Caco-2 (cell line): ENCODE results near the gene MAPK4. TPM values are rescaled to one million over a fixed set of nuclear protein-coding genes. Genes with fewer than 3 reads are reported as not detected.

ENCODE experiments used
- BruUV-seq: library from RNA; stranded (reverse); fragments of 400-500 nt; replicated peaks from 2 replicates; lab custom pipeline; 2021; lab: Mats Ljungman, UMichigan
- CTCF ChIA-PET: fragments of 300-600 bp; sonication (Branson Sonifier 250); formaldehyde crosslinking; loops from one replicate; lab custom pipeline; 2022; ENCODE audit warnings: antibody characterized with exemption; lab: Charles Lee
- POLR2A ChIA-PET: fragments of 300-600 bp; sonication (Branson Sonifier 250); formaldehyde crosslinking; loops from one replicate; lab custom pipeline; 2022; ENCODE audit warnings: antibody characterized with exemption; lab: Charles Lee
- DNase-seq, 2 experiments: peaks; one replicate each; pipeline versions ENCODE4 v3.0.0 to v3.0.0-alpha.2; 2020 to 2022
- H3K27me3 ChIP-seq: replicated peaks from 2 replicates; pipeline ENCODE4 v1.6.0; 2011; ENCODE audit warnings: low read length; ENCODE audit not compliant: control insufficient read depth, insufficient read depth
- H3K36me3 ChIP-seq: 2 replicates; pipeline ENCODE4 v1.5.1; 2011; ENCODE audit warnings: low read length; ENCODE audit not compliant: control insufficient read depth, insufficient read depth
- H3K4me1 ChIP-seq: fragments of 250-450 bp; sonication (Bioruptor Pico); 2 replicates; pipeline ENCODE4 v1.5.1; 2020; ENCODE audit warnings: mild to moderate bottlenecking
- H3K4me3 ChIP-seq: 2 replicates; pipeline ENCODE4 v1.5.1; 2011; ENCODE audit warnings: low read depth, mild to moderate bottlenecking, control low read depth, low read length
- H3K9me3 ChIP-seq: fragments of 250-450 bp; sonication (Bioruptor Pico); 2 replicates; pipeline ENCODE4 v1.5.1; 2020; ENCODE audit warnings: mild to moderate bottlenecking, moderate library complexity
- H3K27ac Mint-ChIP-seq: one replicate; pipeline ENCODE4 v1.8.0; 2022; ENCODE audit warnings: mixed read lengths; ENCODE audit not compliant: unreplicated experiment
- H3K27me3 Mint-ChIP-seq: one replicate; pipeline ENCODE4 v1.8.0; 2022; ENCODE audit warnings: mixed read lengths; ENCODE audit not compliant: insufficient read depth, unreplicated experiment
- H3K36me3 Mint-ChIP-seq: one replicate; pipeline ENCODE4 v1.8.0; 2022; ENCODE audit warnings: mild to moderate bottlenecking, mixed read lengths; ENCODE audit not compliant: insufficient read depth, unreplicated experiment
- H3K4me1 Mint-ChIP-seq: one replicate; pipeline ENCODE4 v1.8.0; 2022; ENCODE audit warnings: low read depth, mixed read lengths; ENCODE audit not compliant: unreplicated experiment
- H3K4me3 Mint-ChIP-seq: one replicate; pipeline ENCODE4 v1.8.0; 2022; ENCODE audit warnings: mild to moderate bottlenecking, moderate library complexity, mixed read lengths; ENCODE audit not compliant: unreplicated experiment
- H3K9me3 Mint-ChIP-seq: one replicate; pipeline ENCODE4 v1.8.0; 2022; ENCODE audit warnings: mixed read lengths; ENCODE audit not compliant: unreplicated experiment
- intact Hi-C: fragments of 100-400 bp; cut with micrococcal nuclease; formaldehyde crosslinking; loops from one replicate; pipeline ENCODE4 v1.10.0; 2022; ENCODE audit not compliant: unreplicated experiment
- total RNA-seq: library from RNA; stranded (reverse); gene quantifications from 2 replicates; pipeline ENCODE4 v1.2.3, GENCODE V29; 2022
- TF ChIP-seq, protein P1 (sequence below), 2 experiments: fragments of 200-600 bp in 1 of 2; IDR thresholded peaks; 1 replicate in 1 of 2; 2 replicates in 1 of 2; pipeline versions ENCODE4 v1.5.1 to v1.8.0; 2011 to 2022; ENCODE audit warnings: antibody characterized with exemption in 1 of 2, control low read depth in 1 of 2, inconsistent platforms in 1 of 2, low read depth in 1 of 2, low read length in 1 of 2, mild to moderate bottlenecking in 1 of 2, moderate library complexity in 1 of 2; ENCODE audit not compliant: insufficient read depth in 1 of 2, severe bottlenecking in 1 of 2, unreplicated experiment in 1 of 2

The MAPK4 gene
- total RNA-seq, 1 experiment from 2014 or later, result 0.88 TPM

DNA sequence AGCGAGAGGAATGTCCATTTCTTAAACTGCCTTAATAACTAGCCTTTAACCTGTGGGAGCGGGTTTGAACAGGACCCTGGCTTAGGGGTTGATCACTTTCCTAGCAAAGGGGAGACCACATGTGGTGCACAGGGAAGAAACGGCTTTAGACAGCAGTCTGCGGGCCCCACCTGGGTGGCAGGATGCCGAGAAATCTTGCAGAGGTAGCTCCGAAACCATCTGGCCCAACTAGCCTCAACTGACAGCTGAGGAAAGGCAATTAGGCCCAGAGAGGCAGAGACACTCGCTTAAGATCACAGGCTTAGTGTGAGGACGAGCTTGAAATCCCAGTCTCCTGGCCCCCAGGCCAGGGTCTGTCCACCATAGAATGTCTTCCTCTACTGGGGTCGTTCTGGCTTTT is 170.1 kb downstream of the MAPK4 start:
- POLR2A ChIA-PET, result no interaction called here
- H3K27me3 Mint-ChIP-seq, result no peaks in the 10 kb centered on the region
- no TSS peak for BruUV-seq

GRCh38 chr18:50734342-50734741 is 174.5 kb downstream of the MAPK4 start:
- H3K9me3 ChIP-seq, result no peaks in the 10 kb centered on the region
- H3K4me1 Mint-ChIP-seq, result no peaks in the 10 kb centered on the region
- BruUV-seq, result no TSS peak
- H3K4me3 Mint-ChIP-seq, result no peak overlapping the region
- CTCF ChIA-PET, result no interaction called here
- H3K9me3 Mint-ChIP-seq, result no peaks in the 10 kb centered on the region
- POLR2A ChIA-PET, result no interaction called here
- DNase-seq, result no peak
- peaks cover 20% of the 10 kb centered on the region for H3K4me1 ChIP-seq
- no peak overlapping the region for H3K4me3 ChIP-seq
- no peaks in the 10 kb centered on the region for H3K27me3 ChIP-seq
- intact Hi-C loops, result no loop called here
- TF ChIP-seq, protein P1, sequence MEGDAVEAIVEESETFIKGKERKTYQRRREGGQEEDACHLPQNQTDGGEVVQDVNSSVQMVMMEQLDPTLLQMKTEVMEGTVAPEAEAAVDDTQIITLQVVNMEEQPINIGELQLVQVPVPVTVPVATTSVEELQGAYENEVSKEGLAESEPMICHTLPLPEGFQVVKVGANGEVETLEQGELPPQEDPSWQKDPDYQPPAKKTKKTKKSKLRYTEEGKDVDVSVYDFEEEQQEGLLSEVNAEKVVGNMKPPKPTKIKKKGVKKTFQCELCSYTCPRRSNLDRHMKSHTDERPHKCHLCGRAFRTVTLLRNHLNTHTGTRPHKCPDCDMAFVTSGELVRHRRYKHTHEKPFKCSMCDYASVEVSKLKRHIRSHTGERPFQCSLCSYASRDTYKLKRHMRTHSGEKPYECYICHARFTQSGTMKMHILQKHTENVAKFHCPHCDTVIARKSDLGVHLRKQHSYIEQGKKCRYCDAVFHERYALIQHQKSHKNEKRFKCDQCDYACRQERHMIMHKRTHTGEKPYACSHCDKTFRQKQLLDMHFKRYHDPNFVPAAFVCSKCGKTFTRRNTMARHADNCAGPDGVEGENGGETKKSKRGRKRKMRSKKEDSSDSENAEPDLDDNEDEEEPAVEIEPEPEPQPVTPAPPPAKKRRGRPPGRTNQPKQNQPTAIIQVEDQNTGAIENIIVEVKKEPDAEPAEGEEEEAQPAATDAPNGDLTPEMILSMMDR (IDR thresholded peaks at IDR 0.05; ENCODE audit: insufficient read depth in 1 of 2, low read depth in 1 of 2, low read length in 1 of 2, severe bottlenecking in 1 of 2, unreplicated experiment in 1 of 2), result no peak
- no peak overlapping the region for H3K27ac Mint-ChIP-seq
- no peaks in the 10 kb centered on the region for H3K36me3 ChIP-seq
- no peaks in the 10 kb centered on the region for H3K27me3 Mint-ChIP-seq
- no peaks in the 10 kb centered on the region for H3K36me3 Mint-ChIP-seq

More for the DNA sequence above, 170.1 kb downstream of the MAPK4 start:
- Mint-ChIP-seq H3K4me3 (no peak overlapping the region), H3K27ac (no peak overlapping the region), H3K36me3 (no peaks in the 10 kb centered on the region), H3K4me1 (no peaks in the 10 kb centered on the region), H3K9me3 (no peaks in the 10 kb centered on the region)
- Histone ChIP-seq H3K4me1 (peaks cover 12% of the 10 kb centered on the region; the same call in 1 of the 2 replicates), H3K9me3 (no peaks in the 10 kb centered on the region), H3K4me3 (no peak overlapping the region), H3K36me3 (no peaks in the 10 kb centered on the region), H3K27me3 (no peaks in the 10 kb centered on the region)
- DNase-seq, result no peak
- intact Hi-C loops, result no loop called here
- CTCF ChIA-PET, result no interaction called here
- TF ChIP-seq, protein P1 (IDR thresholded peaks at IDR 0.05; ENCODE audit: insufficient read depth in 1 of 2, low read depth in 1 of 2, low read length in 1 of 2, severe bottlenecking in 1 of 2, unreplicated experiment in 1 of 2), result no peak

DNA sequence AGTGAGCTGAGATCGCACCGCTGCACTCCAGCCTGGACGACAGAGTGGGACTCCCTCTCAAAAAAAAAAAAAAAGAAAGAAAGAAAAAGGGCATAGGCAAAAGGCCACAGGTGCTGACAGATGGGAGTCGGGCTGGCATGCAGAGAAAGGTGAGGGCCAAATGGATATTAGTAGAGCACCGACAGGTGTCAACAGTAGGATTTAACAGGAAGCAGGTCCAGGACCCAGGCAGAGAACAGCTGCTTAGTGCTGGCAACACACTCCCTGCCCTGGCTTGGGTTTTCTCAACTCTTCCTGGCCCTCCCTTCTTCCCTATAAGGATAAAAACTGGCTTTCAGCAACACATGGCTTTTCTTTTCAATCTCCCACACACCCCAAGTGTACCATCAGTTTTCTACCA is 175.0 kb downstream of the MAPK4 start:
- intact Hi-C loops, result no loop called here
- no peak overlapping the region for H3K4me3 Mint-ChIP-seq
- TF ChIP-seq, protein P1 (IDR thresholded peaks at IDR 0.05; ENCODE audit: insufficient read depth in 1 of 2, low read depth in 1 of 2, low read length in 1 of 2, severe bottlenecking in 1 of 2, unreplicated experiment in 1 of 2), result no peak
- Histone ChIP-seq H3K36me3 (no peaks in the 10 kb centered on the region), H3K27me3 (no peaks in the 10 kb centered on the region), H3K4me1 (peaks cover 20% of the 10 kb centered on the region), H3K4me3 (no peak overlapping the region), H3K9me3 (no peaks in the 10 kb centered on the region)
- POLR2A ChIA-PET, result no interaction called here
- no peak for DNase-seq
- no peak overlapping the region for H3K27ac Mint-ChIP-seq
- no peaks in the 10 kb centered on the region for H3K9me3 Mint-ChIP-seq
- CTCF ChIA-PET, result no interaction called here
- no peaks in the 10 kb centered on the region for H3K27me3 Mint-ChIP-seq
- no peaks in the 10 kb centered on the region for H3K4me1 Mint-ChIP-seq
- no TSS peak for BruUV-seq
- H3K36me3 Mint-ChIP-seq, result no peaks in the 10 kb centered on the region
